HL-60/S4 treated with retinoic acid at 250 ng/mL for 4 days and 3 days (cell line): Measurements from ENCODE around the gene WDR44.
"Not testable (repeated sequence)": the region's sequence is repeated elsewhere in the genome, so short reads cannot be mapped to it uniquely, and the experiment has no call there.

Source experiments
- in situ Hi-C: fragments of 300-500 bp; cut with MboI; formaldehyde crosslinking; loops from 2 replicates; pipeline ENCODE4 v1.7.0; 2022; ENCODE audit warnings: low sequenced_read_pairs

The WDR44 gene

DNA sequence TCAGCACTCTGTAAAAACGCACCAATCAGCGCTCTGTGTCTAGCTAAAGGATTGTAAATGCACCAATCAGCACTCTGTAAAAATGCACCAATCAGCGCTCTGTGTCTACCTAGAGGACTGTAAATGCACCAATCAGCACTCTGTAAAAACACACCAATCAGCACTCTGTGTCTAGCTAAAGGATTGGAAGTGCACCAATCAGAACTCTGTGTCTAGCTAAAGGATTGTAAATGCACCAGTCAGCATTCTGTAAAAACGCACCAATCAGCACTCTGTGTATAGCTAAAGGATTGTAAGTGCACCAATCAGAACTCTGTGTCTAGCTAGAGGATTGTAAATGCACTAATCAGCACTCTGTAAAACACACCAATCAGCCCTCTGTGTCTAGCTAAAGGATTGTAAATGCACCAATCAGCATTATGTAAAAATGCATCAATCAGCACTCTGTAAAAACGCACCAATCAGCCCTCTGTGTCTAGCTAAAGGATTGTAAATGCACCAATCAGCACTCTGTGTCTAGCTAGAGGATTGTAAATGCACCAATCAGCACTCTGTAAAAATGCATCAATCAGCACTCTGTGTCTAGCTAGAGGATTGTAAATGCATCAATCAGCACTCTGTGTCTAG is 124.9 kb downstream of the WDR44 start:
- in situ Hi-C loops = loop anchor here (25.0 kb wide), 1 partner anchor 116 kb away; no protein-coding TSS in a partner anchor

- in situ Hi-C loops = loop anchor here (25.0 kb wide), 1 partner anchor 113 kb away; no protein-coding TSS in a partner anchor
Observed at GRCh38 chrX:118474586-118474985, 128.7 kb downstream of the WDR44 start.

DNA sequence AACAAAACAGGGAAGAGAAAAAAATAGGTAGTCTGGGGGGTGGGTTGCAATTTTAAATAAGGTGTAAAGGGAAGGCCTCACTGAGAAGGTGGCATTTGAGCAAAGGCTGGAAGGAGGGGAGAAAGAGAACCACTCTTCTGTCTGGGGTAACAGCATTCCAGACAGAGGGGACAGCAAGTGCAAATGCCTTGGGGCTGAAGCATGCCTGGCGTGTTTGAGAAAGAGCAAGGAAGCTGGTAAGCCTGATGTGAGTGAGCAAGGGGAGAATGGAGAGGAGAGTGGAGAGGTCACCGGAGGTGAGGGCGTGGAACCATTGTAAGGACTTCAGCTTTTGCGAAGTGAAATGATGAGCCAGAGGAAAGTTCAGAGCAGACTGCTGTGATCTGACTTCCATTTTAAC is 130.0 kb downstream of the WDR44 start:
- in situ Hi-C loops = no loop called here

DNA sequence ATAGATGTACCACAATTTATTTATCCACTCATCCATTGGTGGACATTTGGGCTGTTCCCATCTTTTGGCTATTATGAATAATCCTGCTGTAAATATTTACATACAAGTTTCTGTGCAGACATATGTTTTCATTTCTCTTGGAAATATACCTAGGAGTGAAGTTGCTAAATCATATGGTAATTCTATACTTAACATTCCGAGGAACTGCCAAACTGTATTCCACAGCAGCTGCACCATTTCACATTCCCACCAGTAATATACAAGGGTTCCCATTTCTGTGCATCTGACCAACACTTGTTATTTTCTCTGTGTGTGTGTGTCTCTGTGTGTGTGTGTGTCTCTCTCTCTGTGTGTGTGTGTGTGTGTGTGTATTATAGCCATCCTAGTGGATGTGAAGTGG is 134.3 kb downstream of the WDR44 start:
- in situ Hi-C loops = no loop called here

GRCh38 chrX:118482384-118482783 is 136.5 kb downstream of the WDR44 start:
- in situ Hi-C loops = not testable (repeated sequence)

DNA sequence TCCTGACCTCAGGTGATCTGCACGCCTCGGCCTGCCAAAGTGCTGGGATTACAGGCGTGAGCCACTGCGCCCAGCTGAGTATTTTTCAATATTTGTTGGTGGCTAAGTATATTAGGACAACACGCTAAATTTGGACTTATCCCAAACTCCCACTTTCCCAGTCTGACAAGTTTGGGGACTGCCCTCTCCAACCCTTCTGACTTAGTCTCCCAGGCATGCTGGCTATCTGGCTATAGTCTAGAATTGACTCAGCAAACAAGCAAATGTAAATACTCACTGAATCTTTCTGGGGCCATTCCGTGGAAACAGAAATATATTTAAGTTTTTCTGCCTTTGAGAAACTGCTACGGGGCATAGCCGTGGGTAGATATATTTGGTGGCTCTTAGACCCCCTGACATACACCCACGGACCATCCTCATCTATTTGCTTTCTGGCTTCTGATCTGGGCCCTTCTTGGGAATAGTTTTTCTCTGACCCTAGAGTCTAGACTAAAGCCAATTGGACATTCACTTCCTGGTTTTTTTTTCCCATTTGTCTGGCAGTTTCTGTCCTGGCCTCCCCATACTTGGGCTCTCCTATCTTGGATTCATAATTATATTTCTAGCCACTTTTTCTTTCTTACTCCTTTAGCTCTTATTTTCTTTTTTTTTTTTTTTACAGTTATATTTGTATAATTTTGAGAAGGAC is 138.5 kb downstream of the WDR44 start:
- in situ Hi-C loops = no loop called here

DNA sequence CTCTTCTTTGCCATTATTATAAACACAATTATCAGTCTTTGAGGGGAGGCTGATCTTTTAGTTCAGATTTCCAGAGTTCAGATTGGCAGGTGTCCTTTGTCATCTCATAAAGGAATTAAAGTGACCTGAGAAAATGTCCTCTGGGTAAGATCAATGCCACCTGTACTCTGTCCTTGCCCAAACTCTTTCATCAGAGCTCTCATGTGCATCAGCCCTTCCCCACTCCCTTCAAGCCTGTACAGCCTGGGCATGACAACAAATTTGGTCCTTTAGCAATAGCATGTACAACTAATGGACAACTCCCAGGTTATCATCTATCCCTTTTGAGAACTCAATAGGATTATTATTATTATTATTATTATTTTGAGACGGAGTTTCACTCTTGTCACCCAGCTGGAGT is 140.8 kb downstream of the WDR44 start:
- in situ Hi-C loops = not testable (repeated sequence)

- in situ Hi-C loops = no loop called here
Observed at GRCh38 chrX:118493016-118493415, 147.1 kb downstream of the WDR44 start.

DNA sequence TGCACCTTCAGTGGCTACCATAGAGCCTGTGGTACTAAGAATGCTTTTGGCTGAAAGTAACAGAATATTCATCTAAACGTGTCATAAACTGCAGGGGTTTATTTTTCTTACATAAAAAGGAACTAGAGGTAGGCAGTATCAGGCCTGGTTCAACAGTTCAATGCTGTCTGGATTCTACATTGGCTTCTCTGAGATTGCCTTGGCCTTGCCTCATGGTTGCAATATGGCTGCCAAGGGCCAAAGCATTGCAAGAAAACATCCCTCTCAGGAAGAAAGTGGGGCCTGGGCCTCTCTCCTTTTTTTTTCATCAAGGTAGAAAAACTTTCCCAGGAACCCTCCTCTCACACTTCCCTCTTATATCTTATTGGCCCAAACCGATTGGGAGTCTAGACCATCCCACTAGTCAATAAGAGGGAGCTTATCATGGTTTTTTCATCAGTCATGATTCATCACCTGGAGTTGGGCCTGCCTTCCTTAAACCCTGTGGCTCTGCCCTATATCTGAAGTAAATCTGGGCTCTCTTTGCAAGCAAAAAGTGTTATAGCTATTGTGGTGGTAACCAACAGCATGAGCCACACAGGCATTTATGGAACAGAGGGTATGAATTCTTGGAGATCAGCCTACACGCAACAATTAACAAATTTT is 147.9 kb downstream of the WDR44 start:
- in situ Hi-C loops = no loop called here

DNA sequence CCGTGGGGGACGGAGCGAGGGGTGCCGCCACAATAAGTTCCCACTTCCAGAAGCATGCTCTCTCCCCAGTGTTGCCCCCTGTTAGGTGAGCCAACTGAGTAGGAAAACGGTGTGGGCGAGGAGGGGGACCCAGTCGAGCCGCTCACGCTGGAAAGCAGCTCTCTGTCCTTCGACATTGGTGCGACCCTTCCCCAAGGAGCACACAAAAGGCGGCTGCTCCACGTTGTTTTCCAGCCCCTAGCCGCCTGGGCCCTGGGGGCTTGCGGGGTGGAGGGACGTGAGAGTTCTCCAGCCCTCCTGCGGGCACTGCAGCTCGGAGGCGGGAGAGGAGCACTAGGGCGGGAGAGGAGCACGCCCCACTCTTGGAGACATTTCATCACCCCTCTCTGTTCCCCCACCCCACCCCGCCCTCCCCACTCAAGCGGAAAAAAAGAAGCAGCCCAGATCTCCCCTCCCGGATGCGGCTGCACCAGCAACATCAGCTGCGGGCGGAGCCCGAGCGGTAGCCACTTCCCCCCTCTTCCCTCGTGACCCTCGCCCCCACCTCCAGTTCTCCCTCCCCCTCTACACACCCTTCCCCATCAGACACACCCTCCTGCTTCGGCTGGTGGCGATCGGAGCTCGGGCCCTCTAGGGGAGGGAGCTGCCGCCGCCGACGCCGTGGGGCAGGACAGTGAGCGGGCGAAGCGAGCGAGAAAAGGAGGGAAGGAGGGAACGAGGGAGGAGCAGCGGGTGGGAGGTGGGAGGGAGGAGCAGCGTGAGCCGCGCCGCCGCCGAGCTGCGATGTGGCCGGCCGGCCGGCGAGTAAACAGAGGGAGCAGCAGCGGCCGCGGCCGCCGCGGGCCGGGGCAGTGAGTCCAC is 149.4 kb downstream of the WDR44 start, which contains the start of gene DOCK11:
DOCK11 (plus strand) TSS at position 755 of the 861 bp plus-strand sequence. CDS start 157 bp downstream, outside the sequence.
- in situ Hi-C loops = no loop called here

DNA sequence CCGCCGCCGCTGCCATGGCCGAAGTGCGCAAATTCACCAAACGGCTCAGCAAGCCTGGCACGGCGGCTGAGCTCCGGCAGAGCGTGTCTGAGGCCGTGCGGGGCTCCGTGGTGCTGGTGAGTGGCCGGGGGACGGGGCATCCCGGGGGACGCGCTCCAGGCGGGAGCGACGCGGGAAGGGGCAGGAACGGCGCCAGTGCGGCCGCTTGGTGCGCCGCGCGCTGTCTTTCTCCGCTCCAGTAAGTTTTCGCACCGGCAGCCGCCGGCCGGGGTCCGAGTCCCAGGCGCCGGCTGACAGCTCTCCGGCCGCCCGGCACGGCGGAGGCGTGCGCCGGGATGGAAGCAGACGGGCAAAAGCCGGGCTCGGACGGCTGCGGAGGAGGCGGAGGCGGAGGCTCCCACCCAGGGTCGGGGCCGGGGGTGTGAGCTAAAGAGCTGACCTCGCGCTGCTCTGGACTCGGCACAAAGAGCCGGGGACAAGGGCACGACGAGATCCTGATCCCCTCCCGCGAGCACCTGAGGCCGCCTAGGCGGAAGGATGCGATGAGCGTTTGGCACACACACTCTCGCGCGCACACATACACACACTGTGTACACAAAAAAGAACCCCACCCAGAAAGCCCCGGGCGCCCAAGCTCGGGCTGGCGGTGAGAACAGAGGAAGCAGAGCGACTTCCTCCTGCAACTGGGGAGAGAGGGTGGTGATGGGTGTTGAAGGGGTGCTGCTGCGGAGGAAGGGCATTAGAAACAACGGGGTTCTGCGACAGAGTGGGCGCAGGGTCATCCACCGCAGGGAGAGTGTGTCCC is 150.3 kb downstream of the WDR44 start:
- in situ Hi-C loops = no loop called here

- in situ Hi-C loops = no loop called here
Observed at GRCh38 chrX:118496763-118497079, 150.8 kb downstream of the WDR44 start.

DNA sequence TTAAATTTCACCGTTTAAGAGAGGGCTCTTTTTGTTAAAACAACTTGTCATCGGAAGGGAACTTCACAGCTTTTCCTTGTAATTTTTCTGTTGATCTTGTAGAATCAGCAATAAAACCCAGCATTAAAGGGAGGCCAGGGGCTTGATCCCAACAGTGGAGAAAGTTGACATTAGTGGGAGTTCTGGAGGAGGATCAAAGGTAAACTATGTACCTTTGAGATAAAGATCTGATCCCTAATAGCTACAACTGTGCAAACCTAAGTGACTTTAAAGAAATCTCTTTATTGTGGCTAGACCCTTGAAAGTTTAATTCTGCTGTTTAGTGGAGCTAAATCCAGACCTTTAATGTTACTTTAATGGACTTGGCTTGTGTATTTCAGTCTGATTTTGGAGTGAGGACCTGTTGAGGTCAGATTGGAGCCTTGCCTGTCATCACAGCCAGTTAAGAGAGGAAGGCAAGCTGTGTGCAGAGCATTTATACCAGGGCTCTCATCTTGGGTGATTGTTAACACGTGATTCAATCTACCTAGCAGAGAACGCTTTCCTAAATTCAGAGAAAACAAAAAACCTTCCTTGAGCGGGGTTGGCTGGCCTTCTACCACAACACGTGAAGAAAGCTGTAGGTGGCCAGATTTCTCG is 151.4 kb downstream of the WDR44 start:
- in situ Hi-C loops = no loop called here

- in situ Hi-C loops = no loop called here
Observed at GRCh38 chrX:118498351-118498750, 152.4 kb downstream of the WDR44 start.

DNA sequence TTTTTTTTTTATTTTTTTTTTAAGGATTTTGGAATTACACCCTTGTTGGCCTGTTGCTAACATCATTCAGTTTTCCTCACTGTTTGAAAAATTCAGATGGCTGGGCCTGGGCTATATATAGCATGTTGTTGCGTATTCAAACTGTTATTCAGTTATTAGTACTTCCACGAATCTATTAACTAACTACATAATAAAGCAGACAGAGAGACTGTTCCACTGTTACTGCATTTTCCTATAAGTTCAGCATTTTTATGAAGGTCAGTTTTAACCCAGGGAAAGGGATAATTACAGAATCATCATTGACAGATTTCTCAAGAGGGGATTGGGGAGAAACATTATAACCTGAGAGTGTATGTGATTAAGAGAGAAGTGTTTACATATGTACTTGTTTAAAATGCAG is 152.8 kb downstream of the WDR44 start:
- in situ Hi-C loops = no loop called here

GRCh38 chrX:118499295-118499694 is 153.4 kb downstream of the WDR44 start:
- in situ Hi-C loops = no loop called here
